HG03095 (cell line): ENCODE data around the gene LIN52.

Experiments used
- ATAC-seq: cut with Tn5 transposase; IDR thresholded peaks from one replicate; pipeline ENCODE4 v1.9.1; 2021; ENCODE audit warnings: moderate library complexity; ENCODE audit not compliant: unreplicated experiment

The LIN52 gene

DNA sequence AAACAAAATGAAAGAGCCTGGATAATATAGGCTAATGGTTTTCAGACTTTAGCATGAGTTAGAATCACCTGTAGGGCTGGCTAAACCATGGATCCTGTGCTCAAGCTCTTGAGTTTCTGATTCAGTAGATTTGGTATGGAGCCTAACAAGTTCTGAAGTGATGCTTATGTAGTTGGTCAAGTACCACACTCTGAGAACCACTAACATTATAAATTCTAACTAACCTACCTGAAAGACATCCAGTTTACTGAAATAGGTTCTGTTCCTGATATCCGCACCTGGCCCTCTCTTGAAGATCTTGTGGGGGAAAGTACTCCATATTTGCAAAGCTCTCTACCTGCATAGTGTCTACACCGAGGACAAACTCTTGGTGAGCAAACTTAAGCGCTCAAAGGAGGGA, 95.1 kb downstream of the LIN52 start:
- ATAC-seq, result no peak

- ATAC-seq, result no peak
Observed at GRCh38 chr14:74190927-74191575, 106.3 kb downstream of the LIN52 start.

DNA sequence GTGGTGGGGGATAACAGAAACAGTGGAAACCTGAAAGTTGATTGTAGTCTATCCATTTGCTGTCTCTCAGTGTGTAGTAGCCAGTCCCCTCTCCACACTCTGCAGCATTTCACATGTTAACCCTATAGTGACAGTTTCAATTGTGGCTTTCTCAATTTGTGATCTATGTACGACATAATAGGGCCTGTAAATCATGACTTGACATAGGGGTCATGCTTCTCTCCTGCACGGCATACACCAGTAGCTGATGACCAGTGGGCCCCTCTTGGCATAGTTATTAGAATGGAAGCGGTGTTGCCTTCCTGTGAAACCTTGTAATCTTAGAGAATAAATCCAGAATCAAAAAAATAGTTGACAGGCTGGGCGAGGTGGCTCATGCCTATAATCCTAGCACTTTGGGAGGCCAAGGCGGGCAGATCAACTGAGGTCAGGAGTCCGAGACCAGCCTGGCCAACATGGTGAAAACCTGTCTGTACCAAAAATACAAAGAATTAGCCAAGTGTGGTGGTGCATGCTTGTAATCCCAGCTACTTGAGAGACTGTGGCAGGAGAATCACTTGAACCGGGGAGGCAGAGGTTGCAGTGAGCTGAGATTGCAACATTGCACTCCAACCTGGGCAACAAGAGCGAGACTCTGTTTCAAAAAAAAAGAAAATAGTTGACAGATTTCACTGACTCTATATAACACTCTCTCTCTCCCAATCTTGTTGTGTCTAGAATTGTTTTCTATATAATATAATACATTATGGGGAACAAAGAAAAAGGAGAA, 109.9 kb downstream of the LIN52 start:
- no peak for ATAC-seq

DNA sequence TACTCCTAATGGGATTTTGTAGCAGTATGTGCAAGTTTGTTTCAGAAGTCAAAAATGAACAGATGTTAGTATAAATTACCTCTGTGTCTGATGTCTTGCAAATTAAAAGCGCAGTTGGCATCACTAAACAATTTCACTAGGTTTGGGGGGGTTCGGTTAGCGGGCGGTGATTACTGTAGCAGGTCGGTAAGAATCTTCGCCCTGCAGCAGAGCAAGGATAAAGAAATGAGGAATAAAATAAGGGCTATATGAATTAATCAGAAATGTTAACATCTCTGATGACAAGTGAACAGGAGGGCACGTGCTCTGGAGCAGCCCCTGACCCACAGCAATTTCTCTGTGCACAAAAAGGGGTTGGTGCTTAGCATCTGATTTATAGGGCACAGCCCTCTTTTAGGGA, 110.9 kb downstream of the LIN52 start:
- ATAC-seq, result no peak

GRCh38 chr14:74198441-74199234, 113.9 kb downstream of the LIN52 start:
- ATAC-seq, result no peak

GRCh38 chr14:74202113-74202512, 117.4 kb downstream of the LIN52 start:
- no peak for ATAC-seq

- ATAC-seq, result no peak
Observed at GRCh38 chr14:74203639-74204038, 118.9 kb downstream of the LIN52 start.

GRCh38 chr14:74204491-74204890, 119.7 kb downstream of the LIN52 start:
- ATAC-seq, result no peak

- no peak for ATAC-seq
Observed at GRCh38 chr14:74205882-74206281, 121.1 kb downstream of the LIN52 start.

DNA sequence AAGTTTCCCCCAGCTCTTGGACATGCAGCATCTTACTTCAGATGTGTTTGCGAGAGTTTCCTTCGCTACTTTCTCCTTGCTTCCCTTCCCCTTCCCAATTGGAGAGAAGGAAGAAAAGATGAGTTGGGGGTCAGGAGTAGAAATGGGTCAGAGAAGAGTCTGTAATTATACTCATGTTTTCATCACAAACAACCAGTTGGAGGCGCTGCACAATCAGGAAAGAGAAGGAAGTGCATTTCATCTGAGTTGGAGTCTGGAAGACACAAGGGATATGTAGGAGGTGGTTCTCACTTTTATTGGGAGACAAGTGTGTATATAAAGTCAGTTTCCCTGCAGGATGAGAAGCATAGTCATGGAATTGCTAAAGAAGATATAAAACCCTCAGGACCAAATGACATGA, 123.2 kb downstream of the LIN52 start:
- ATAC-seq, result no peak

DNA sequence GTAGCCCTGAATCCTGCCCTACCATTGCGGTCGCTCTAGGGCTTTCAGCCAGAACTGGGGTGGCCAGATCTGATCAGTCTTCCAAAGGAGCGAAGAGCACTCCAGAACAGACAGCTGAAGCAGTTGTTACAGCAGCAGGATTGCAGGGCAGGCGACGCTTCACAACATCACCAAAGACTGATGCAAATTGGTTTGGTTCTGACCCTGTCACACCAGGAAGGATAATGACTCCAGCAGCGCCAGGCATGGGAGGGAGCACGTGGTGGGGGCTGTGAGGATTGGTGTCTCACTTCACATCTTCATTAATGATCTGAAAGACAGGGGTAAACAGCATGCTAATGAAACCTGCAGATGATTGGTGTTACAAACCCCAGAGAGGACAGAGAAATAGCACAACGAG, 123.9 kb downstream of the LIN52 start:
- ATAC-seq, result no peak

DNA sequence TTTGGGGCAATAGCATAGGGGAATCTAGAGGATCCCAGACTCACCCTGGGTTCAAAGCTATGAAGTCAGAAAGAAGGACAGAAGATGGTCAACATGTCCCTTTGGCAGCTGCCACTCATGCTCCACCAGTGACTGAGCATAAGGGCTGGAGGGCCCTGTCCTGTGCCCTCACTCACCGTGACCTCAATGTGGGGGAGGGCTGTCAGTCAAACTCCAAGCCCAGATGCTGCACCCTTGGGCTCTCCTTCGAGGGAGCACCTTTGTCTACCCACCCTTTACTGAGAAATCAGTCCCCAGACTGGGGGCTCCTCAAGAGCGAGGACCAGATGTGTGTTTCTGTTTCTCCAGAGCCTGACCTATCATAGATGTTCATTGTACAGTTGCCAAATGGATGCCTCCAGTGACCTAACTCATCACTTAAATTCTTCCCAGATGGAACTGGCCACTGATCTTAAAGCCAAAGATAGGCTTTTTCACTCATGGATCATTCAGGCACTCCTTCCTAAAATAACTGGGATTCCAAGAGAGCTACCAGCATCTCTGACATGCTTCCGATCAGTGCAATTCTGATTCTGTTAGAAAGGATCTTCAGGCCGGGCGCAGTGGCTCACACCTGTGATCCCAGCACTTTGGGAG, 127.3 kb downstream of the LIN52 start:
- no peak for ATAC-seq

DNA sequence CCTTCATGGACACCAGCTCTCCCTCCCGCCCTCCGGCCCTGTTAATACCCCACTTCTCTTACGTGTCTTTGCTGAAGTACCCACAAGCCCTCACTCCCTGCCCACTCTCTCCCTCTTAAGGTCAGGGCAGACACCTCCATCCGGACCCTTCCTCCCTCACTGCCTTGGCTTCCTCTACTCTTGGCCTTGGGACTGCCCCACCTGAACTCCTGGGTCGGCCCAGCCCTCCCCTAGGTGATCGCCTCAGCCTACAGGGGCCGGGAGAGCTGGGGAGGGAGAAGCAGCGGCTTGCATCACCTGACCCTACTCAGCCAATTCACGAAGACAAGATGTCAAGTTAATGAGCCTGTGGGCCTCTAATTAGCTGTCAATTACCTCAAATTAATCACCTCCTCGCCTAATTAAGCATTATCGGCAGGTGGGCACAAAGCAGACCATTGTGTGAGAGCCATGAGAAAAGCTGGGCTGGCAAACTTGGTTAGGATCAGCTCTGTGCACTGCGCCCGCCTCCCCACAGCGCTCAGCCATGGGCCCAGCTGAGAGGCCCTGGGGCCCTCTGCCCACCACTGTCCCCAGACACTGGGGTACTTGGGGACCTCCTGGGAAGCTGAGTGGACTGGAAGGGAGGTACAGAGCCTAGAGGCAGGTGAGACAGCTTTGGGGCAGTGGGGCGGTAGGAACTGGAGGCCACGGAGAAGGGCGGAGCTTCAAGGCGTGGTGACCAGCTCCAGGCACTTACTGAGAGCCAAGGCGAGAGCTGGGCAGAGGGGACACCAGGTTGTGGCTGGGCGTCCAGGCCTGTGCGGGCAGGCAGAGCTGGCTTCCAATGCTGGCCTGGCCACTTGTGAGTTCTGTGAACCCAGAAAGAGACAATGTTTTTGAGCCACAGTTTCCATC, 129.4 kb downstream of the LIN52 start:
- ATAC-seq, result no peak

- ATAC-seq, result no peak
Observed at GRCh38 chr14:74216671-74217070, 131.9 kb downstream of the LIN52 start.

- ATAC-seq, result no peak
Observed at GRCh38 chr14:74217672-74218448, 133.1 kb downstream of the LIN52 start.

DNA sequence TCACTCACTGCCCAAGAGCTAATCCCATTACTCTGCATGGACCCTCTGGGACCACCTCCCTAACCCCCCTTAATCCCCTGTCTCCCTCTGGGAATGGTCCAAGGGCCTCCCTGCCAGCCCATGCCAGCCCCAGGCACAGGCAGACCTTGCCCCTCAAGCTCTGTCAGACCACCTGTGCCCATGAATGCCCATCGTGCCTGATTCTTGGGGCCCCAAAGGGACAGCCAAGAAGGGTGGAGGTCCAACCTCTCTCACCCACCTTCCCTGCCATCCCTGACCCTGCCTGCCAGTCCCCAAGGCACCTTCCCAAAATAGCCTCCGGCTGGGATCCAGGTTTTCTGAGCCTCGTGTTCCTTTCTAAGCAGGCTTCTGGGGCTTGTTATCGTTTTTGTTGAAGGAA, 133.7 kb downstream of the LIN52 start:
- ATAC-seq, result no peak

DNA sequence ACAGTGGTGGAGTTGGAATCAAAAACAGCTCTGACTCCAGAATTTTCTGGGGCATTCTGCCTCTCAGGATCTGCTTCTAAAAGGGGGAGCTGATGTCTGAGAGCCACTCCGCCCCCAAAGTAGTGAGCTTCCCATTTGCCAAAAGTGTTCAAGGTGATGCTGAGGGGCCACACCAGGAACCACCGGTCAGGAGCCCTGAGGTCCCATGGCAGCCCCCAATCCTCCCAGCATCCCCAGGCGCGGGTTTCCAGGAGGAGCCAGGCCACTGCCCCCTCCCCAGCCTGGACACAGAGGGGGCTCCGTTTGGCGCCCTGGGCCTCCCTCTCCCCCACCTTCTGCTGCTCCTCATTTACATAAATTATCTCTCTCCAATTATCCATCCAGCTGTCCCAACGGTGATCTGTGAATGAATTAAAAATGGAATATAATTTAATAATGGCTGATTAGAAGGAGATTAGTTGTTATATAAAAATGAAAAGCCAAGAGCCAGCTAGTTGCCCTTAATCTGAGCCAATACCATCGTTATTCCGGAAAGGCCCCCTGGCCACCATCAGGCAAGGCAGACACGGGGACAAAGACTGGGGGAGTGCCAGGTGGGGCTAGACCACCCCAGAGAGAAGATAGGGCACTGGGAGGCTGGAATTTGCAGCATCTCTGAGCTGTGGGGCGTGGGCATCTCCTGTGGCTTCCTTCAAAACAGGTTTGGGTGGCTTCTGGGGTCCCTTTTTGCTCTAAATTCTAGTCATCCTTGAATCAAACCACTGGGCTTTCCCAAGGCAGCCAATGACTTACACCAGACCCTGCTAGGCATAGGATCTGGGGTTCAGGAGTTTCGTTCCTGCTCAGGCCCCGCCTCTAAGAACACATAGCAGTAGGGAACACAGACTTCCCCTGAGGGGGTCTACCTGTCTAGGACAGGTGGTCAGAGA, 134.8 kb downstream of the LIN52 start:
- no peak for ATAC-seq

GRCh38 chr14:74220991-74221390, 136.2 kb downstream of the LIN52 start:
- no peak for ATAC-seq

- ATAC-seq, result no peak
Observed at GRCh38 chr14:74221741-74222140, 137.0 kb downstream of the LIN52 start.
